Smooth muscle cell (in vitro differentiated cells): ENCODE data around the gene DLG4. TPM values are rescaled to one million over a fixed set of nuclear protein-coding genes. Genes with fewer than 3 reads are reported as not detected.

Experiments
- DNase-seq: peaks from one replicate; lab custom pipeline; 2025; ENCODE audit not compliant: unreplicated experiment; lab: John Stamatoyannopoulos, UW
- H2AFZ ChIP-seq: fragments of 200-600 bp; sonication (generic); 2 replicates; pipeline ENCODE4 v1.6.0; 2016; ENCODE audit warnings: antibody characterized with exemption, low read depth, mild to moderate bottlenecking
- H3F3A ChIP-seq: fragments of 200-600 bp; sonication (generic); 2 replicates; pipeline ENCODE4 v1.6.0; 2017; ENCODE audit warnings: antibody characterized with exemption, low read depth
- H3K27ac ChIP-seq: fragments of 200-600 bp; sonication (generic); 2 replicates; pipeline ENCODE4 v1.5.1; 2016; ENCODE audit warnings: low read depth, mild to moderate bottlenecking
- H3K27me3 ChIP-seq: fragments of 200-600 bp; sonication (generic); 2 replicates; pipeline ENCODE4 v1.6.1; 2016; ENCODE audit warnings: low read depth, mild to moderate bottlenecking
- H3K36me3 ChIP-seq: fragments of 200-600 bp; sonication (generic); 2 replicates; pipeline ENCODE4 v1.5.1; 2016; ENCODE audit warnings: low read depth
- H3K4me1 ChIP-seq: fragments of 200-600 bp; sonication (generic); 2 replicates; pipeline ENCODE4 v1.5.1; 2016; ENCODE audit warnings: low read depth
- H3K4me2 ChIP-seq: fragments of 200-600 bp; sonication (generic); 2 replicates; pipeline ENCODE4 v1.6.0; 2016; ENCODE audit warnings: mild to moderate bottlenecking
- H3K4me3 ChIP-seq: fragments of 200-600 bp; sonication (generic); 2 replicates; pipeline ENCODE4 v1.5.1; 2016; ENCODE audit warnings: mild to moderate bottlenecking
- H3K79me2 ChIP-seq: fragments of 200-600 bp; sonication (generic); 2 replicates; pipeline ENCODE4 v1.6.0; 2016; ENCODE audit warnings: low read depth, mild to moderate bottlenecking
- H3K9ac ChIP-seq: fragments of 200-600 bp; sonication (generic); 2 replicates; pipeline ENCODE4 v1.6.0; 2016; ENCODE audit warnings: low read depth
- H3K9me3 ChIP-seq: fragments of 200-600 bp; sonication (generic); replicated peaks from 2 replicates; pipeline ENCODE4 v1.5.1; 2016; ENCODE audit warnings: low read depth
- H4K20me1 ChIP-seq: fragments of 200-600 bp; sonication (generic); 2 replicates; pipeline ENCODE4 v1.6.0; 2016; ENCODE audit warnings: low read depth
- CTCF ChIP-seq: fragments of 200-600 bp; sonication (generic); IDR thresholded peaks from 2 replicates; pipeline ENCODE4 v1.5.1; 2017; ENCODE audit warnings: borderline replicate concordance, mild to moderate bottlenecking, antibody characterized with exemption; ENCODE audit not compliant: insufficient read depth, poor library complexity, severe bottlenecking
- WGBS: methylation state at CpG from one replicate; pipeline ENCODE4 v1.1.7; 2016; ENCODE audit warnings: low lambda C conversion rate; 5-methylcytosine and 5-hydroxymethylcytosine counted together
- polyA plus RNA-seq: library from polyadenylated mRNA; unstranded; fragments of >200 nt; fragmentation: Nextera tagmentation; extraction: Ambion mirVana; gene quantifications from 2 replicates; pipeline ENCODE4 v1.2.1, GENCODE V29; 2016
- total RNA-seq: library from RNA; depleted of rRNA; stranded (reverse); fragments of >200 nt; gene quantifications from 2 replicates; pipeline ENCODE4 v1.2.3, GENCODE V29; 2014

Gene DLG4
- total and polyA plus RNA-seq, 2 experiments from 2014 or later, result 2.3 to 9.4 TPM

GRCh38 chr17:7260651-7261378, 41.2 kb upstream of the DLG4 start:
- H3K9ac ChIP-seq, result peak overlapping the region; percentile 54
- no peaks in the 10 kb centered on the region for H3K9me3 ChIP-seq
- WGBS, result 9% methylated on average over 41 of the region's 54 CpGs
- peak overlapping the region; percentile 59 for H3K4me3 ChIP-seq
- no peak overlapping the region for H2AFZ ChIP-seq
- peaks cover 5% of the 10 kb centered on the region for H3K4me1 ChIP-seq
- peak overlapping the region; percentile 87 for H3K4me2 ChIP-seq
- TF ChIP-seq CTCF, result no peak
- H3K27me3 ChIP-seq, result peaks cover 31% of the 10 kb centered on the region
- peaks cover 15% of the 10 kb centered on the region for H3F3A ChIP-seq
- no peaks in the 10 kb centered on the region for H3K79me2 ChIP-seq
- H3K36me3 ChIP-seq, result no peaks in the 10 kb centered on the region
- no peak for DNase-seq
- H3K27ac ChIP-seq, result peak overlapping the region; percentile 63
- no peaks in the 10 kb centered on the region for H4K20me1 ChIP-seq

GRCh38 chr17:7260151-7260550, 40.5 kb upstream of the DLG4 start:
- DNase-seq, result no peak
- peaks cover 5% of the 10 kb centered on the region for H3K4me1 ChIP-seq
- no peak overlapping the region for H3K9ac ChIP-seq
- H4K20me1 ChIP-seq, result no peaks in the 10 kb centered on the region
- H3K36me3 ChIP-seq, result no peaks in the 10 kb centered on the region
- no peaks in the 10 kb centered on the region for H3K9me3 ChIP-seq
- H2AFZ ChIP-seq, result no peak overlapping the region
- WGBS, result 93% methylated on average over 4 of the region's 4 CpGs
- H3K27ac ChIP-seq, result no peak overlapping the region
- peaks cover 15% of the 10 kb centered on the region for H3F3A ChIP-seq
- peak overlapping the region; percentile 87 for H3K4me2 ChIP-seq
- TF ChIP-seq CTCF, result no peak
- H3K4me3 ChIP-seq, result peak overlapping the region; percentile 59
- peaks cover 31% of the 10 kb centered on the region for H3K27me3 ChIP-seq
- no peaks in the 10 kb centered on the region for H3K79me2 ChIP-seq

GRCh38 chr17:7259555-7259889, 39.9 kb upstream of the DLG4 start:
- peaks cover 31% of the 10 kb centered on the region for H3K27me3 ChIP-seq
- 97% methylated on average over 6 of the region's 6 CpGs for WGBS
- H3K9ac ChIP-seq, result no peak overlapping the region
- no peaks in the 10 kb centered on the region for H3K36me3 ChIP-seq
- H3K4me2 ChIP-seq, result no peak overlapping the region
- peaks cover 15% of the 10 kb centered on the region for H3F3A ChIP-seq
- no peaks in the 10 kb centered on the region for H3K79me2 ChIP-seq
- no peak overlapping the region for H2AFZ ChIP-seq
- no peak for DNase-seq
- TF ChIP-seq CTCF, result no peak
- H3K4me1 ChIP-seq, result peaks cover 5% of the 10 kb centered on the region
- H3K4me3 ChIP-seq, result peak overlapping the region; percentile 59
- no peaks in the 10 kb centered on the region for H4K20me1 ChIP-seq
- H3K27ac ChIP-seq, result no peak overlapping the region
- no peaks in the 10 kb centered on the region for H3K9me3 ChIP-seq
